HG03378 (cell line): ENCODE data around the gene PHC2.

Source experiments
- ATAC-seq: cut with Tn5 transposase; IDR thresholded peaks from one replicate; pipeline ENCODE4 v1.9.1; 2021; ENCODE audit warnings: mild to moderate bottlenecking, moderate library complexity; ENCODE audit not compliant: unreplicated experiment

The PHC2 gene

GRCh38 chr1:33455539-33456501 is 24.9 kb upstream of the PHC2 start:
- no peak for ATAC-seq

GRCh38 chr1:33454646-33455282 is 23.9 kb upstream of the PHC2 start:
- no peak for ATAC-seq

- no peak for ATAC-seq
These were observed 15.7 kb upstream of the PHC2 start for GRCh38 chr1:33446590-33446989.

GRCh38 chr1:33445108-33445507 is 14.2 kb upstream of the PHC2 start:
- no peak for ATAC-seq

GRCh38 chr1:33443705-33444180 is 12.8 kb upstream of the PHC2 start:
- ATAC-seq, result no peak

- no peak for ATAC-seq
These were observed 12.3 kb upstream of the PHC2 start for GRCh38 chr1:33443080-33443704.

- ATAC-seq, result no peak
These were observed 11.2 kb upstream of the PHC2 start for GRCh38 chr1:33442141-33442540.

- no peak for ATAC-seq
These were observed 10.3 kb upstream of the PHC2 start for GRCh38 chr1:33441088-33441745.

- ATAC-seq, result no peak
These were observed 8.8 kb upstream of the PHC2 start for GRCh38 chr1:33439662-33440061.

GRCh38 chr1:33438364-33439160 is 7.7 kb upstream of the PHC2 start:
- ATAC-seq, result no peak

GRCh38 chr1:33436557-33437285 is 5.8 kb upstream of the PHC2 start:
- no peak for ATAC-seq

GRCh38 chr1:33435096-33435820 is 4.4 kb upstream of the PHC2 start:
- ATAC-seq, result no peak

- no peak for ATAC-seq
These were observed 3.5 kb upstream of the PHC2 start for GRCh38 chr1:33434363-33434750.

- no peak for ATAC-seq
These were observed 2.8 kb upstream of the PHC2 start for GRCh38 chr1:33433509-33434362.

GRCh38 chr1:33429856-33430691 is 821 bp downstream of the PHC2 start:
- ATAC-seq, result no peak

GRCh38 chr1:33429332-33429731 is 1.6 kb downstream of the PHC2 start:
- ATAC-seq, result no peak

- ATAC-seq, result no peak
These were observed 2.2 kb downstream of the PHC2 start for GRCh38 chr1:33428661-33429060.
